SK-N-SH treated with all-trans-retinoic acid at 6 μM for 48 hours (cell line): Measurements from ENCODE around the gene ABCB8.

Experiments used
- ATAC-seq: fragments of 200-7000 bp; cut with Tn5 transposase; 3 replicates; pipeline ENCODE4 v1.9.1; 2020; ENCODE audit warnings: mild to moderate bottlenecking, moderate library complexity
- BACH2 ChIP-seq: fragments of 250-450 bp; sonication (Bioruptor Pico); IDR thresholded peaks from 2 replicates; pipeline ENCODE4 v1.9.0; 2021; ENCODE audit warnings: mild to moderate bottlenecking, borderline replicate concordance
- ESRRG ChIP-seq: fragments of 250-450 bp; sonication (Bioruptor Pico); IDR thresholded peaks from 2 replicates; pipeline ENCODE4 v1.6.1; 2021; ENCODE audit warnings: mild to moderate bottlenecking
- ISL1 ChIP-seq: fragments of 250-450 bp; sonication (Bioruptor Pico); IDR thresholded peaks from 2 replicates; pipeline ENCODE4 v2.1.2; 2022; ENCODE audit warnings: mild to moderate bottlenecking, moderate library complexity
- POU6F1 ChIP-seq: fragments of 250-450 bp; sonication (Bioruptor Pico); IDR thresholded peaks from 2 replicates; pipeline ENCODE4 v1.8.0; 2021; ENCODE audit warnings: low read depth, mild to moderate bottlenecking, moderate library complexity, borderline replicate concordance
- RARB ChIP-seq: fragments of 250-450 bp; sonication (Bioruptor Pico); IDR thresholded peaks from 2 replicates; pipeline ENCODE4 v1.8.0; 2021; ENCODE audit warnings: mild to moderate bottlenecking, moderate library complexity
- SNAI2 ChIP-seq: fragments of 250-450 bp; sonication (Bioruptor Pico); IDR thresholded peaks from 2 replicates; pipeline ENCODE4 v1.5.0; 2020; ENCODE audit warnings: mild to moderate bottlenecking, moderate library complexity
- TCF4 ChIP-seq: fragments of 250-450 bp; sonication (Bioruptor Pico); IDR thresholded peaks from 2 replicates; pipeline ENCODE4 v1.8.0; 2021; ENCODE audit warnings: mild to moderate bottlenecking, moderate library complexity, borderline replicate concordance
- TOX ChIP-seq: fragments of 250-450 bp; sonication (Bioruptor Pico); IDR thresholded peaks from 2 replicates; pipeline ENCODE4 v1.8.0; 2021; ENCODE audit warnings: mild to moderate bottlenecking, moderate library complexity, borderline replicate concordance
- TSHZ2 ChIP-seq: fragments of 250-450 bp; sonication (Bioruptor Pico); IDR thresholded peaks from 2 replicates; pipeline ENCODE4 v1.5.0; 2020; ENCODE audit warnings: mild to moderate bottlenecking, moderate library complexity
- ZC3H10 ChIP-seq: fragments of 250-450 bp; sonication (Bioruptor Pico); IDR thresholded peaks from 2 replicates; pipeline ENCODE4 v1.5.1; 2021; ENCODE audit warnings: mild to moderate bottlenecking, moderate library complexity
- ZFP3 ChIP-seq: fragments of 250-450 bp; sonication (Bioruptor Pico); IDR thresholded peaks from 2 replicates; pipeline ENCODE4 v1.5.0; 2020; ENCODE audit warnings: mild to moderate bottlenecking, moderate library complexity
- ZNF565 ChIP-seq: fragments of 450-650 bp; formaldehyde crosslinking; conservative IDR thresholded peaks from 2 replicates; pipeline ENCODE4 v1.5.0; 2020; ENCODE audit warnings: low read depth, mild to moderate bottlenecking, moderate library complexity
- ZNF70 ChIP-seq: fragments of 450-650 bp; formaldehyde crosslinking; IDR thresholded peaks from 2 replicates; pipeline ENCODE4 v1.5.0; 2020; ENCODE audit warnings: mild to moderate bottlenecking, moderate library complexity
- TF ChIP-seq, protein P1 (sequence below): fragments of 250-450 bp; sonication (Bioruptor Pico); IDR thresholded peaks from 2 replicates; pipeline ENCODE4 v1.8.0; 2020; ENCODE audit warnings: mild to moderate bottlenecking, moderate library complexity, borderline replicate concordance
- TF ChIP-seq, protein P2 (sequence below): fragments of 250-450 bp; sonication (Bioruptor Pico); IDR thresholded peaks from 2 replicates; pipeline ENCODE4 v1.5.1; 2021; ENCODE audit warnings: mild to moderate bottlenecking, moderate library complexity
- TF ChIP-seq, protein P3 (sequence below): fragments of 250-450 bp; sonication (Bioruptor Pico); IDR thresholded peaks from 2 replicates; pipeline ENCODE4 v1.5.1; 2020; ENCODE audit warnings: low read depth, mild to moderate bottlenecking, moderate library complexity

ABCB8 gene

DNA sequence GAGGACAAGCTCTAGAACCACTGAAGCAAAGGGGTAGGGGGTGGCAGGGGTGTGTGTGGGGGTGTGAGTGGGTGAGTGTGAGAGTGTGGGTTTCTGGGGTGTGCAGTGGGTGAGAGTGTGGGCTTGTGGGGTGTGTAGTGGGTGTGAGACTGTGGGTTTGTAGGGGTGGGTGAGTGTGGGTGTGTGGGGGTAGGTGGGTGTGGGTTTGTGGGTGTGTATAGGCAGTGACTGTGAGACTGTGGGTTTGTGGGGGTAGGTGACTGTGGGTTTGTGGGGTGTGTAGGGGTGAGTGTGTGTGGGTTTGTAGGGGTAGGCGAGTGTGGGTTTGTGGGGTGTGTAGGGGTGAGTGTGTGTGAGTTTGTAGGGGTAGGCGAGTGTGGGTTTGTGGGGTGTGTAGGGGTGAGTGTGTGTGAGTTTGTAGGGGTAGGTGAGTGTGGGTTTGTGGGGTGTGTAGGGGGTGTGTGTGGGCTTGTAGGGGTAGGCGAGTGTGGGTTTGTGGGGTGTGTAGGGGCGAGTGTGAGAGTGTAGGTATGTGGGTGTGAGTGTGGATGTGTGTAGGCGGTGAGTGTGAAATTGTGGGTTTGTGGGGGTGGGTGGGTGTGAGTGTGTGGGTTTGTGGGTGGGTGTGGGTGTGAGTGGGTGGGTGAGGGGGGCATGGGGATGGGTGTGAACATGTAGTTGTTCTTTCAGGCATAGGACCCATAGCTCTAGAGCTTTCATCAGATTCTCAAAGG is 28.6 kb upstream of the ABCB8 start:
- TF ChIP-seq TOX (CRISPR knock-in tag) (no peak), RARB (CRISPR knock-in tag) (no peak), BACH2 (CRISPR knock-in tag) (no peak), ESRRG (no peak), TSHZ2 (no peak)
- TF ChIP-seq, protein P1, sequence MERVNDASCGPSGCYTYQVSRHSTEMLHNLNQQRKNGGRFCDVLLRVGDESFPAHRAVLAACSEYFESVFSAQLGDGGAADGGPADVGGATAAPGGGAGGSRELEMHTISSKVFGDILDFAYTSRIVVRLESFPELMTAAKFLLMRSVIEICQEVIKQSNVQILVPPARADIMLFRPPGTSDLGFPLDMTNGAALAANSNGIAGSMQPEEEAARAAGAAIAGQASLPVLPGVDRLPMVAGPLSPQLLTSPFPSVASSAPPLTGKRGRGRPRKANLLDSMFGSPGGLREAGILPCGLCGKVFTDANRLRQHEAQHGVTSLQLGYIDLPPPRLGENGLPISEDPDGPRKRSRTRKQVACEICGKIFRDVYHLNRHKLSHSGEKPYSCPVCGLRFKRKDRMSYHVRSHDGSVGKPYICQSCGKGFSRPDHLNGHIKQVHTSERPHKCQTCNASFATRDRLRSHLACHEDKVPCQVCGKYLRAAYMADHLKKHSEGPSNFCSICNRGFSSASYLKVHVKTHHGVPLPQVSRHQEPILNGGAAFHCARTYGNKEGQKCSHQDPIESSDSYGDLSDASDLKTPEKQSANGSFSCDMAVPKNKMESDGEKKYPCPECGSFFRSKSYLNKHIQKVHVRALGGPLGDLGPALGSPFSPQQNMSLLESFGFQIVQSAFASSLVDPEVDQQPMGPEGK: no peak

DNA sequence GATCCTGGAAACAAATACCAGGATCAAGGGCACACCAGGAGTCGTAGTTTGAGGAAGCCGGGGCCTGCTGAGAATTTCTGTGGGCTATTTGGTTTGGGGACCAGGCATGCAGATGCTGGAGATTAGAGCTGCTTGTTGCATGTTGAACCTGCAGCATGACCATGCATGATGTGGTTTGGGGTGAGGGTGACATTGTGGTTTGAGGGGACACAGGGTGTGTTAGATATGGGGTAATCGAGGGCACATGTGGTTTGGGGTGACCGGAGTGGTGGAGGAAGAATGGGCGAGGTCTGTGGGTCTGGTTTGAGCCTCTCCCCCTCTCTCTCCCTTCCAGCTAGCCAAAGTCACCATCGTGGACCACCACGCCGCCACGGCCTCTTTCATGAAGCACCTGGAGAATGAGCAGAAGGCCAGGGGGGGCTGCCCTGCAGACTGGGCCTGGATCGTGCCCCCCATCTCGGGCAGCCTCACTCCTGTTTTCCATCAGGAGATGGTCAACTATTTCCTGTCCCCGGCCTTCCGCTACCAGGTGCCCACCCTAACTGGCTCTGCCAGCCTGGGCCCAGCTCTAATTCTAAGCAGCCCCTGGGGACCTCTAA is 27.3 kb upstream of the ABCB8 start:
- ATAC-seq: no peak
- no peak for TF ChIP-seq SNAI2 (CRISPR knock-in tag)
- TF ChIP-seq POU6F1 (CRISPR knock-in tag): no peak

More for the DNA sequence above, 28.6 kb upstream of the ABCB8 start:
- no peak for ATAC-seq

DNA sequence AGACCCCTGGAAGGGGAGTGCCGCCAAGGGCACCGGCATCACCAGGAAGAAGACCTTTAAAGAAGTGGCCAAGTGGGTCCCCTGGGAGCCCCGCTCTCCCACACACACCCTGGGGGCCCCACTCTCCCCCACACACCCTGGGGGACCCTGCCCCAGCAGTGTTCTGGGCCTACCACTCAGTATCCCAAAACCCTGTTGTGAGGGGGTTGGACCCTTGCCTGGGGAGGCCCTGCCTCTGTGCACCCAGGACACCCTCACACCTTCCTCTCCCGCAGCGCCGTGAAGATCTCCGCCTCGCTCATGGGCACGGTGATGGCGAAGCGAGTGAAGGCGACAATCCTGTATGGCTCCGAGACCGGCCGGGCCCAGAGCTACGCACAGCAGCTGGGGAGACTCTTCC is 26.7 kb upstream of the ABCB8 start:
- TF ChIP-seq ZNF565 (CRISPR knock-in tag) (no peak), TOX (CRISPR knock-in tag) (no peak), ZFP3 (CRISPR knock-in tag) (no peak), BACH2 (CRISPR knock-in tag) (no peak), ISL1 (CRISPR knock-in tag) (no peak), ZC3H10 (CRISPR knock-in tag) (no peak)
- TF ChIP-seq, protein P2, sequence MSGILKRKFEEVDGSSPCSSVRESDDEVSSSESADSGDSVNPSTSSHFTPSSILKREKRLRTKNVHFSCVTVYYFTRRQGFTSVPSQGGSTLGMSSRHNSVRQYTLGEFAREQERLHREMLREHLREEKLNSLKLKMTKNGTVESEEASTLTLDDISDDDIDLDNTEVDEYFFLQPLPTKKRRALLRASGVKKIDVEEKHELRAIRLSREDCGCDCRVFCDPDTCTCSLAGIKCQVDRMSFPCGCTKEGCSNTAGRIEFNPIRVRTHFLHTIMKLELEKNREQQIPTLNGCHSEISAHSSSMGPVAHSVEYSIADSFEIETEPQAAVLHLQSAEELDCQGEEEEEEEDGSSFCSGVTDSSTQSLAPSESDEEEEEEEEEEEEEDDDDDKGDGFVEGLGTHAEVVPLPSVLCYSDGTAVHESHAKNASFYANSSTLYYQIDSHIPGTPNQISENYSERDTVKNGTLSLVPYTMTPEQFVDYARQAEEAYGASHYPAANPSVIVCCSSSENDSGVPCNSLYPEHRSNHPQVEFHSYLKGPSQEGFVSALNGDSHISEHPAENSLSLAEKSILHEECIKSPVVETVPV (CRISPR knock-in tag): no peak
- no peak for ATAC-seq

GRCh38 chr7:151003572-151003971 is 24.7 kb upstream of the ABCB8 start:
- TF ChIP-seq, protein P3, sequence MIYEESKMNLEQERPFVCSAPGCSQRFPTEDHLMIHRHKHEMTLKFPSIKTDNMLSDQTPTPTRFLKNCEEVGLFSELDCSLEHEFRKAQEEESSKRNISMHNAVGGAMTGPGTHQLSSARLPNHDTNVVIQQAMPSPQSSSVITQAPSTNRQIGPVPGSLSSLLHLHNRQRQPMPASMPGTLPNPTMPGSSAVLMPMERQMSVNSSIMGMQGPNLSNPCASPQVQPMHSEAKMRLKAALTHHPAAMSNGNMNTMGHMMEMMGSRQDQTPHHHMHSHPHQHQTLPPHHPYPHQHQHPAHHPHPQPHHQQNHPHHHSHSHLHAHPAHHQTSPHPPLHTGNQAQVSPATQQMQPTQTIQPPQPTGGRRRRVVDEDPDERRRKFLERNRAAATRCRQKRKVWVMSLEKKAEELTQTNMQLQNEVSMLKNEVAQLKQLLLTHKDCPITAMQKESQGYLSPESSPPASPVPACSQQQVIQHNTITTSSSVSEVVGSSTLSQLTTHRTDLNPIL: no peak
- TF ChIP-seq TCF4 (CRISPR knock-in tag) (no peak), RARB (CRISPR knock-in tag) (no peak), ZNF70 (CRISPR knock-in tag) (no peak), TOX (CRISPR knock-in tag) (no peak)
- TF ChIP-seq, protein P2 (CRISPR knock-in tag): no peak
- TF ChIP-seq, protein P1: no peak
- no peak for ATAC-seq
